Stomach (tissue), 9 donors: Measurements from ENCODE around the gene ZNF649. TPM values are rescaled to one million over a fixed set of nuclear protein-coding genes. Genes with fewer than 3 reads are reported as not detected.
"Not testable (repeated sequence)": the region's sequence is repeated elsewhere in the genome, so short reads cannot be mapped to it uniquely, and the experiment has no call there.

ENCODE experiments used
- DNase-seq, 2 donors: peaks; one replicate each; pipeline versions ENCODE4 v3.0.0 to v3.0.0-alpha.2; 2013 to 2019
- H3K27ac ChIP-seq, 5 donors: fragments of 200-600 bp in 4 of 5; sonication (generic) in 4 of 5; one replicate each; pipeline ENCODE4 v1.5.1; 2013 to 2019; ENCODE audit warnings: mild to moderate bottlenecking in 1 of 5, moderate library complexity in 1 of 5
- H3K27me3 ChIP-seq, 3 donors: fragments of 200-600 bp; sonication (generic); one replicate each; pipeline ENCODE4 v1.5.1; 2017 to 2019; ENCODE audit warnings: mixed run types in 1 of 3
- H3K36me3 ChIP-seq, 4 donors: fragments of 200-600 bp; sonication (generic); 1 replicate in 3 of 4; 2 replicates in 1 of 4; pipeline ENCODE4 v1.5.1; 2016 to 2019
- H3K4me1 ChIP-seq, 4 donors: fragments of 200-600 bp; sonication (generic); one replicate each; pipeline ENCODE4 v1.5.1; 2016 to 2019
- H3K4me3 ChIP-seq, 4 donors: fragments of 200-600 bp; sonication (generic) in 3 of 4; one replicate each; pipeline ENCODE4 v1.5.1; 2016 to 2019; ENCODE audit warnings: mild to moderate bottlenecking in 1 of 4
- H3K9me3 ChIP-seq, 4 donors: fragments of 200-600 bp; sonication (generic); one replicate each; pipeline ENCODE4 v1.5.1; 2016 to 2019
- EP300 ChIP-seq: sonication (generic); formaldehyde crosslinking; IDR thresholded peaks from one replicate; pipeline ENCODE4 v1.6.1; 2017; ENCODE audit warnings: antibody characterized with exemption
- POLR2A ChIP-seq, 4 donors: fragments of 450-650 bp; IDR thresholded peaks; one replicate each; pipeline ENCODE4 v1.6.1; 2016; ENCODE audit warnings: antibody characterized with exemption in 4 of 4, control low read depth in 2 of 4, mild to moderate bottlenecking in 1 of 4, moderate library complexity in 1 of 4
- POLR2AphosphoS5 ChIP-seq, 3 donors: sonication (generic); formaldehyde crosslinking; IDR thresholded peaks; one replicate each; pipeline ENCODE4 v1.6.1; 2016; ENCODE audit warnings: antibody characterized with exemption in 3 of 3
- WGBS, 5 donors: extraction: QIAGEN DNeasy Blood & Tissue Kit in 3 of 5; methylation state at CpG; one replicate each; pipeline versions ENCODE4 v1.1.5 to v1.1.7; 2013 to 2018; 5-methylcytosine and 5-hydroxymethylcytosine counted together
- intact Hi-C: fragments of 100-400 bp; cut with DNase I; formaldehyde crosslinking; loops from one replicate; pipeline ENCODE4 v1.15.1; 2023; ENCODE audit warnings: low total_unique reads
- polyA plus RNA-seq, 3 donors: library from polyadenylated mRNA; stranded (reverse); fragments of 200-250 nt; gene quantifications; one replicate each; pipeline ENCODE4 v1.2.3, GENCODE V29; 2013
- total RNA-seq, 5 donors: library from RNA; depleted of rRNA; stranded (reverse); fragments of >200 nt; gene quantifications; one replicate each; pipeline versions ENCODE4 v1.1.0 to v1.2.3, GENCODE V29; 2014 to 2016
- TF ChIP-seq, protein P1 (sequence below), 7 experiments: fragments of 450-650 bp in 4 of 7; fragments of 200-600 bp in 3 of 7; sonication (generic) in 3 of 7; IDR thresholded peaks; one replicate each; pipeline ENCODE4 v1.5.1; 2016 to 2019; ENCODE audit warnings: antibody characterized with exemption in 7 of 7, control low read depth in 2 of 7, mild to moderate bottlenecking in 1 of 7
- donor health status: healthy with polysubstance abuse.
- donor health status: Bipolar disorder and iron deficiency.
- donor health status: healthy.

ZNF649 gene
- total and polyA plus RNA-seq, 8 donors = 1.2 to 23.3 (median 6.7) TPM

DNA sequence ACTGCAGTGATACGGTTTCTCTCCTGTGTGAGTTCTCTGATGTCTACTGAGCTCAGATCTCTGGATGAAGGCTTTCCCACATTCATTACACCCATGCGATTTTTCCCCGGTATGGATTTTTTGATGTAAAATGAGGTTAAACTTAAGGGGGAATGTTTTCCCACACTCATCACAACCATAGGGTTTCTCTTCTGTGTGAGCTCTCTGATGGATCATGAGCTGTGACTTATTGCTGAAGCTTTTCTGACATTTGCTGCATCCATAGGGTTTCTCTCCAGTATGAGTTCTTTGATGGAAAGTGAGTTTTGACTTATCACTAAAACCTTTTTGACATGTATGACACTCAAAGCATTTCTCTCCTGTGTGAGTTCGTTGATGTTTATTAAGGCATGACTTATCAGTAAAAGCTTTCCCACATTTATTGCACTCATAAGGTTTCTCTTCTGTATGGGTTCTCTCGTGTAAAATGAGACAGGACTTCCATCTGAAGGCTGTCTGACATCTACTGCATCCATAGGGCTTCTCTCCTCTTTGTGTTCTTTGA is 10.6 kb upstream of the ZNF649 start:
- intact Hi-C loops = no loop called here
- H3K4me1 ChIP-seq = no peaks in the 10 kb centered on the region
- 66 to 80% (median 78%) methylated on average over 5 of the region's 5 CpGs for WGBS, 5 donors
- DNase-seq = no peak
- no peaks in the 10 kb centered on the region for H3K36me3 ChIP-seq
- no peak overlapping the region for H3K4me3 ChIP-seq
- peaks cover 0 to 5% (median 0%) of the 10 kb centered on the region in 3 donors for H3K27me3 ChIP-seq
- H3K9me3 ChIP-seq = peaks cover 13 to 98% (median 89%) of the 10 kb centered on the region in 4 donors
- TF ChIP-seq, protein P1, sequence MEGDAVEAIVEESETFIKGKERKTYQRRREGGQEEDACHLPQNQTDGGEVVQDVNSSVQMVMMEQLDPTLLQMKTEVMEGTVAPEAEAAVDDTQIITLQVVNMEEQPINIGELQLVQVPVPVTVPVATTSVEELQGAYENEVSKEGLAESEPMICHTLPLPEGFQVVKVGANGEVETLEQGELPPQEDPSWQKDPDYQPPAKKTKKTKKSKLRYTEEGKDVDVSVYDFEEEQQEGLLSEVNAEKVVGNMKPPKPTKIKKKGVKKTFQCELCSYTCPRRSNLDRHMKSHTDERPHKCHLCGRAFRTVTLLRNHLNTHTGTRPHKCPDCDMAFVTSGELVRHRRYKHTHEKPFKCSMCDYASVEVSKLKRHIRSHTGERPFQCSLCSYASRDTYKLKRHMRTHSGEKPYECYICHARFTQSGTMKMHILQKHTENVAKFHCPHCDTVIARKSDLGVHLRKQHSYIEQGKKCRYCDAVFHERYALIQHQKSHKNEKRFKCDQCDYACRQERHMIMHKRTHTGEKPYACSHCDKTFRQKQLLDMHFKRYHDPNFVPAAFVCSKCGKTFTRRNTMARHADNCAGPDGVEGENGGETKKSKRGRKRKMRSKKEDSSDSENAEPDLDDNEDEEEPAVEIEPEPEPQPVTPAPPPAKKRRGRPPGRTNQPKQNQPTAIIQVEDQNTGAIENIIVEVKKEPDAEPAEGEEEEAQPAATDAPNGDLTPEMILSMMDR (IDR thresholded peaks at IDR 0.05) = no peak
- no peak for TF ChIP-seq EP300
- TF ChIP-seq POLR2A (IDR thresholded peaks at IDR 0.05) = no peak
- TF ChIP-seq POLR2AphosphoS5 (IDR thresholded peaks at IDR 0.05) = no peak
- H3K27ac ChIP-seq = no peak overlapping the region

DNA sequence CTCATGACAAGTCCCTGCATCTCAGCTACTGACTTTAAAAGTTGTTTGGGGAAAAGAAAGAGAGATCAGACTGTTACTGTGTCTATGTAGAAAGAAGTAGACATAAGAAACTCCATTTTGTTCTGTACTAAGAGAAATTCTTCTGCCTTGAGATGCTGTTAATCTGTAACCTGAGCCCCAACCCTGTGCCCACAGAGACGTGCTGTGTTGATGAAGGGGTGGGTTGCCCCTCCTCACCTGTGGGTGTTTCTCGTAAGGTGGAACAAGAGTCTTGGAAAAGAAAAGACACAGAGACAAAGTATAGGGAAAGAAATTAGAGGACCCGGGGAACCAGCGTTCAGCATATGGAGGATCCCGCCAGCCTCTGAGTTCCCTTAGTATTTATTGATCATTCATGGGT is 3.2 kb upstream of the ZNF649 start:
- DNase-seq, intact Hi-C loops, H3K4me3 ChIP-seq, H3K27ac ChIP-seq, H3K36me3 ChIP-seq: not testable (repeated sequence)
- Histone ChIP-seq H3K4me1 (peaks cover 10 to 13% (median 12%) of the 10 kb centered on the region in 4 donors), H3K9me3 (peaks cover 3 to 65% (median 44%) of the 10 kb centered on the region in 4 donors), H3K27me3 (peaks cover 0 to 47% (median 4%) of the 10 kb centered on the region in 3 donors)
- WGBS, 5 donors = 13 to 31% (median 29%) methylated on average over 5 of the region's 5 CpGs

DNA sequence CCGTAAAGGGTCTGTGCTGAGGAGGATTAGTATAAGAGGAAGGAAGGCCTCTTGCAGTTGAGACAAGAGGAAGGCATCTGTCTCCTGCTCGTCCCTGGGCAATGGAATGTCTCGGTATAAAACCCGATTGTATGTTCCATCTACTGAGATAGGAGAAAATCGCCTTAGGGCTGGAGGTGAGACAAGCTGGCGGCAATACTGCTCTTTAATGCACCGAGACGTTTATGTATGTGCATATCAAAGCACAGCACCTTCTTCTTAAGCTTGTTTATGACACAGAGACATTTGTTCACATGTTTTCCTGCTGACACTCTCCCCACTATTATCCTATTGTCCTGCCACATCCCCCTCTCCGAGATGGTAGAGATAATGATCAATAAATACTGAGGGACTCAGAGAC is 1.3 kb upstream of the ZNF649 start:
- intact Hi-C loops, H3K27ac ChIP-seq, H3K4me3 ChIP-seq, DNase-seq: not testable (repeated sequence)
- Histone ChIP-seq H3K36me3 (peaks cover 0 to 13% (median 7%) of the 10 kb centered on the region in 4 donors), H3K27me3 (peaks cover 0 to 47% (median 4%) of the 10 kb centered on the region in 3 donors), H3K9me3 (peaks cover 6 to 67% (median 43%) of the 10 kb centered on the region in 4 donors), H3K4me1 (peaks cover 11 to 16% (median 13%) of the 10 kb centered on the region in 4 donors)
- WGBS, 5 donors = 40 to 46% (median 44%) methylated on average over 9 of the region's 9 CpGs

DNA sequence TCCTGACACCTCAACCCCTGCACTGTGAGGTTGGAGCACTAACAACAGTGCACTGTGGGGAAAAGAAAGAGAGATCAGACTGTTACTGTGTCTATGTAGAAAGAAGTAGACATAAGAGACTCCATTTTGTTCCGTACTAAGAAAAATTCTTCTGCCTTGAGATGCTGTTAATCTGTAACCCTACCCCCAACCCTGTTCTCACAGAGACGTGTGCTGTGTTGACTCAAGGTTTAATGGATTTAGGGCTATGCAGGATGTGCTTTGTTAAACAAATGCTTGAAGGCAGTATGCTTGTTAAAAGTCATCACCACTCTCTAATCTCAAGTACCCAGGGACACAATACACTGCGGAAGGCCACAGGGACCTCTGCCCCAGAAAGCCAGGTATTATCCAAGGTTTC is 822 bp upstream of the ZNF649 start:
- Histone ChIP-seq H3K27me3 (peaks cover 0 to 45% (median 4%) of the 10 kb centered on the region in 3 donors), H3K36me3 (peaks cover 0 to 17% (median 11%) of the 10 kb centered on the region in 4 donors), H3K9me3 (peaks cover 10 to 67% (median 41%) of the 10 kb centered on the region in 4 donors), H3K4me1 (peaks cover 11 to 16% (median 13%) of the 10 kb centered on the region in 4 donors)
- H3K4me3 ChIP-seq, intact Hi-C loops, H3K27ac ChIP-seq, DNase-seq: not testable (repeated sequence)
- 59 to 81% (median 68%) methylated on average over 3 of the region's 3 CpGs for WGBS, 5 donors

DNA sequence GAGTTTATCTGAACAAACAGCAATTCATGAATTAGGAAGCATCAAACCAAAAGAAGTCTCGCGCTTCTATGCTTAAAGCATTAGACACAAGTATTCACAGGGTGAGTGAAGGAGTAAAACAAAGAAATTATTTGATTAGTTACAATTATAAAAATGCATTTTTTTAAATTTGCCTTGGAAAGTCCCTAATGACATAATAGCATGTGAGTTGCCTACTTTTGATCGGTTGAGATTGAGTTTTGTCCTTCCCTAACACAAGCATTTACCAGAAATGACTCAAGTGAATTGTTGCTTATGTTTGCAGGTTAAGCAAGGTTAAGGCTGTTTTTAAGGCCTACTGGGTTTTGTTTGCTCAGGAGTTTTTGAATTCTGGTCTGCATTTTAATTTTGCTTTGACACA is 389 bp upstream of the ZNF649 start:
- Histone ChIP-seq H3K9me3 (peaks cover 11 to 67% (median 40%) of the 10 kb centered on the region in 4 donors), H3K4me1 (peaks cover 11 to 16% (median 13%) of the 10 kb centered on the region in 4 donors), H3K36me3 (peaks cover 2 to 22% (median 15%) of the 10 kb centered on the region in 4 donors), H3K4me3 (peak overlapping the region; percentile 74 to 84 (median 78)), H3K27me3 (peaks cover 0 to 40% (median 4%) of the 10 kb centered on the region in 3 donors), H3K27ac (peak overlapping the region in 1 of 5 donors; percentile 87)
- TF ChIP-seq POLR2A (IDR thresholded peaks at IDR 0.05) (no peak), EP300 (no peak), POLR2AphosphoS5 (IDR thresholded peaks at IDR 0.05) (no peak)
- TF ChIP-seq, protein P1 (IDR thresholded peaks at IDR 0.05) = no peak
- WGBS, 5 donors = 32 to 50% (median 37%) methylated on average over 3 of the region's 3 CpGs
- no peak for DNase-seq
- intact Hi-C loops = no loop called here

DNA sequence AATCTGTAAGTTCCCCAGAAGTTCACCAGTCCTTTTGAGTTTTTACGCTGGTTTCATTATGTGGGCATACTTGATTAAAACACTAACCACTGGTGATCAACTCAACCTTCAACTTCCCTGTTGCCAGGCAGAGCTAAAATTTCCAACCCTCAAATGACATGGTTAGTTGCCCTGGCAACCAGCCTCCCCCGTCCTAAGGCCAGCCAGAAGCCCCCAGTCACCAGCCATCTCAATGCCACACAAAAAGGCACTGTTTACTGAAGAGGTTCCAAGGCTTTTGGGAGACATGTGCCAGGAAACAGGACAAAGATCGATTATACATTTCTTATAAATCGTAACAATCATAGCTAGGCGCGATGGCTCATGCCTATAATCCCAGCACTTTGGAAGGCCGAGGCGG is 1.6 kb downstream of the ZNF649 start:
- 81 to 93% (median 83%) methylated on average over 8 of the region's 8 CpGs for WGBS, 5 donors
- intact Hi-C loops = no loop called here
- TF ChIP-seq POLR2AphosphoS5 (IDR thresholded peaks at IDR 0.05) = no peak
- TF ChIP-seq, protein P1 (IDR thresholded peaks at IDR 0.05) = no peak
- no peak for TF ChIP-seq POLR2A (IDR thresholded peaks at IDR 0.05)
- TF ChIP-seq EP300 = no peak
- Histone ChIP-seq H3K36me3 (peaks cover 22 to 42% (median 35%) of the 10 kb centered on the region in 4 donors), H3K4me3 (peak overlapping the region; percentile 74 to 84 (median 78)), H3K27ac (no peak overlapping the region), H3K9me3 (peaks cover 11 to 76% (median 43%) of the 10 kb centered on the region in 4 donors), H3K27me3 (peaks cover 0 to 22% (median 4%) of the 10 kb centered on the region in 3 donors), H3K4me1 (peaks cover 11 to 16% (median 13%) of the 10 kb centered on the region in 4 donors)
- no peak for DNase-seq
